Measurements from ENCODE around the gene ATG101. TPM values are rescaled to one million over a fixed set of nuclear protein-coding genes. Genes with fewer than 3 reads are reported as not detected.

Gene ATG101
- total and polyA plus RNA-seq, 3 donors from 2014 or later, result 52.6 to 64.5 (median 64.5) TPM

GRCh38 chr12:52056801-52057637 is 12.8 kb upstream of the ATG101 start:
- no peaks in the 10 kb centered on the region for H3K36me3 ChIP-seq (ENCODE audit: low read depth, missing control alignments)
- no peaks in the 10 kb centered on the region for H3K27me3 ChIP-seq
- no peak for TF ChIP-seq POLR2A (IDR thresholded peaks at IDR 0.05)
- no peak for TF ChIP-seq CTCF (IDR thresholded peaks at IDR 0.05)
- peak overlapping the region in 1 of 2 donors; percentile 12 for H3K27ac ChIP-seq
- WGBS, 2 donors, result 73 to 76% methylated on average over 21 to 23 of the region's 23 CpGs
- no peak overlapping the region for H3K4me3 ChIP-seq
- peak; percentile 49 for DNase-seq
- intact Hi-C loops (cut with DNase I; ENCODE audit: low total_unique reads), result no loop called here
- H3K4me1 ChIP-seq, result peaks cover 30% of the 10 kb centered on the region
- H3K9me3 ChIP-seq, result no peaks in the 10 kb centered on the region

- no peak for DNase-seq
- H3K36me3 ChIP-seq (ENCODE audit: low read depth, missing control alignments), result no peaks in the 10 kb centered on the region
- no peaks in the 10 kb centered on the region for H3K9me3 ChIP-seq
- H3K27me3 ChIP-seq, result no peaks in the 10 kb centered on the region
- intact Hi-C loops (cut with DNase I; ENCODE audit: low total_unique reads), result no loop called here
- WGBS, 2 donors, result 90 to 93% methylated on average over 14 of the region's 14 CpGs
- no peak overlapping the region for H3K4me3 ChIP-seq
- TF ChIP-seq CTCF (IDR thresholded peaks at IDR 0.05) (no peak), POLR2A (IDR thresholded peaks at IDR 0.05) (no peak)
- peak overlapping the region in 1 of 2 donors; percentile 24 for H3K27ac ChIP-seq
- peaks cover 33% of the 10 kb centered on the region for H3K4me1 ChIP-seq
These were observed 11.9 kb upstream of the ATG101 start for GRCh38 chr12:52057638-52058576.

GRCh38 chr12:52058631-52059361 is 11.0 kb upstream of the ATG101 start:
- H3K27ac ChIP-seq, result no peak overlapping the region
- intact Hi-C loops (cut with DNase I; ENCODE audit: low total_unique reads), result no loop called here
- H3K27me3 ChIP-seq, result no peaks in the 10 kb centered on the region
- WGBS, 2 donors, result 82 to 86% methylated on average over 22 to 25 of the region's 25 CpGs
- no peaks in the 10 kb centered on the region for H3K9me3 ChIP-seq
- no peak overlapping the region for H3K4me3 ChIP-seq
- peaks cover 37% of the 10 kb centered on the region for H3K4me1 ChIP-seq
- no peaks in the 10 kb centered on the region for H3K36me3 ChIP-seq (ENCODE audit: low read depth, missing control alignments)
- no peak for TF ChIP-seq POLR2A (IDR thresholded peaks at IDR 0.05)
- no peak for DNase-seq

GRCh38 chr12:52059582-52060497 is 9.9 kb upstream of the ATG101 start:
- Histone ChIP-seq H3K36me3 (ENCODE audit: low read depth, missing control alignments) (no peaks in the 10 kb centered on the region), H3K27me3 (no peaks in the 10 kb centered on the region), H3K4me1 (peaks cover 45% of the 10 kb centered on the region), H3K27ac (no peak overlapping the region), H3K4me3 (no peak overlapping the region), H3K9me3 (no peaks in the 10 kb centered on the region)
- WGBS, 2 donors, result 88 to 91% methylated on average over 9 to 12 of the region's 12 CpGs
- no peak for TF ChIP-seq CTCF (IDR thresholded peaks at IDR 0.05)
- no peak for TF ChIP-seq POLR2A (IDR thresholded peaks at IDR 0.05)
- intact Hi-C loops (cut with DNase I; ENCODE audit: low total_unique reads), result no loop called here
- no peak for DNase-seq
